Measurements from ENCODE around the gene CALML3.

DNA sequence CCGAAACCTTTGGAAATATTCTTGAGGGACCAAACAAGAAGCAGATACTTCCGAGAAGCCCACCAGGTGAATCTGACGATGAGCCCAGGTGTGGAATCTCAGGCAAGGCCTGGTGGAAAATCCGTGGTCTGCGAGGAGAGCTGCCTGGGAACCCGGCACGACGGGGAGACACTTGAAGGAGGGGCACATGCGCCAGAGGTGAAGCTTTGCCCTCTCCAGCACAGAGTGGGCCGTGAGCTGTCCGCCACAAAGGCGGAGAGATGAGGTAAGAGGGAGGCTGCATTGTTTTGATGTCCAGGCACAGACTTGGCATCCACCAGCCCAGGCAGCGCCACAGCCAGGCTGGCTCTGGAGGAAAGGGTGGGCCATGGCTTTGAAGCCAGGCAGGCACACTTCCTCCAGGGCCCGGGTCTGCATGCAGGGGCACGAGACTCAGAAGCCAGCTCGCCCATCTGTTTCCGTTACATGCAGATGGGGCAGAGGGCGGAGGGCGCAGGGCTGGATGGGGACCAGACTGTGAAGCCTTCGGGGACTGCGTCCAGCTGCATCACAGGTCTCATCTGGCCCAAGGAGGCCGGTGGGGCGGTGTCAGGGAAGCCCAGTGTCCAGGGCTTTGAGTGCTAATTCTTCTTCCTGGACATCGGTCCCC lies 45.4 kb downstream of the CALML3 start:
- TF ChIP-seq, protein P1, sequence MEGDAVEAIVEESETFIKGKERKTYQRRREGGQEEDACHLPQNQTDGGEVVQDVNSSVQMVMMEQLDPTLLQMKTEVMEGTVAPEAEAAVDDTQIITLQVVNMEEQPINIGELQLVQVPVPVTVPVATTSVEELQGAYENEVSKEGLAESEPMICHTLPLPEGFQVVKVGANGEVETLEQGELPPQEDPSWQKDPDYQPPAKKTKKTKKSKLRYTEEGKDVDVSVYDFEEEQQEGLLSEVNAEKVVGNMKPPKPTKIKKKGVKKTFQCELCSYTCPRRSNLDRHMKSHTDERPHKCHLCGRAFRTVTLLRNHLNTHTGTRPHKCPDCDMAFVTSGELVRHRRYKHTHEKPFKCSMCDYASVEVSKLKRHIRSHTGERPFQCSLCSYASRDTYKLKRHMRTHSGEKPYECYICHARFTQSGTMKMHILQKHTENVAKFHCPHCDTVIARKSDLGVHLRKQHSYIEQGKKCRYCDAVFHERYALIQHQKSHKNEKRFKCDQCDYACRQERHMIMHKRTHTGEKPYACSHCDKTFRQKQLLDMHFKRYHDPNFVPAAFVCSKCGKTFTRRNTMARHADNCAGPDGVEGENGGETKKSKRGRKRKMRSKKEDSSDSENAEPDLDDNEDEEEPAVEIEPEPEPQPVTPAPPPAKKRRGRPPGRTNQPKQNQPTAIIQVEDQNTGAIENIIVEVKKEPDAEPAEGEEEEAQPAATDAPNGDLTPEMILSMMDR (conservative IDR thresholded peaks at IDR 0.05; ENCODE audit: low read length), result no peak
- TF ChIP-seq EZH2phosphoT487 (IDR thresholded peaks at IDR 0.05; ENCODE audit: borderline replicate concordance, low read depth, low read length), result no peak
